ENCODE results near the gene CABP1. TPM values are rescaled to one million over a fixed set of nuclear protein-coding genes. Genes with fewer than 3 reads are reported as not detected.
A peak's percentile ranks its signal among the peaks of the same experiment; 100 is the strongest.

CABP1 gene
- total and polyA plus RNA-seq, 2 of the 13 experiments (the other 11 are each of a cell fraction or from before 2014, with no cell fraction given) = not detected

DNA sequence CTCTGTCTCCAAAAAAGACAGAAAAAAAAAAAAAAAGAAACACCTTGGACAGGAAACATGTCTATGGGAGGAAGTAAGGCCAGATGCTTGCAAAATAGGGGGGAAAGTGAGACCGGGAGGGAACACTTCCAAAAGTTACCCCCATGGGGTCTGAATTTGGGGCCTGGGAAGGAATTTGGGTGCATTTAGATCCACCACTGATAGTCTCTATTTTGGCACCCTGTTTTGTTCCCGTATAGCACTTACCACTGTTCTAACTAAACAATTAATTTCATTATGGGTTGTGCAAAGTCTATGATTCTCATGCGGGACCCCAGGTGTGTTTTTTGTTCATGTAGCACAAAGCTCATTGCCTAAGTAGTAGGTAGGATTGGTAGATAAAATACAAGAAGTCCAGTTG lies 45.1 kb downstream of the CABP1 start:
- Histone ChIP-seq H3K4me1 (ENCODE audit: insufficient read depth, low read length) (peaks cover 37% of the 10 kb centered on the region), H3K4me2 (ENCODE audit: low read depth, low read length) (peak overlapping the region; percentile 98), H3K4me3 (replicated peaks in 1 of 3; ENCODE audit: insufficient read depth in 1 of 3, low read depth in 2 of 3, low read length in 3 of 3) (peak overlapping the region in 2 of 3 experiments; percentile 77 to 91; a peak in 3 of 6 replicates), H3K27me3 (ENCODE audit: control insufficient read depth in 1 of 2, insufficient read depth in 2 of 2, low read length in 2 of 2) (no peaks in the 10 kb centered on the region), H3K27ac (ENCODE audit: extremely low read length, insufficient read depth, low read length) (no peak overlapping the region), H3K9me3 (ENCODE audit: low read length) (no peaks in the 10 kb centered on the region), H2AFZ (ENCODE audit: low read length) (no peak overlapping the region), H4K20me1 (ENCODE audit: insufficient read depth, low read length) (peaks cover 18% of the 10 kb centered on the region), H3K79me2 (ENCODE audit: insufficient read depth, low read length) (peaks cover 35% of the 10 kb centered on the region), H3K36me3 (replicated peaks in 1 of 2; ENCODE audit: control insufficient read depth in 1 of 2, insufficient read depth in 2 of 2, low read length in 2 of 2) (no peaks in the 10 kb centered on the region), H3K9ac (ENCODE audit: insufficient read depth, low read depth, low read length) (peak overlapping the region; percentile 85; the same call in 1 of the 2 replicates)
- ChIA-PET CTCF (ENCODE audit: low intra/inter-chr PET ratio, low total read pairs) (no interaction called here), POLR2A (no interaction called here)
- in situ Hi-C loops (cut with HindIII; ENCODE audit: extremely low pct_ligation_motif_present, low pct_unique_long_range_greater_than_20kb) (no loop called here), intact Hi-C loops (cut with micrococcal nuclease; ENCODE audit: unreplicated experiment) (loop anchor here (5.0 kb wide), 2 partner anchors 38 to 1392 kb away; partner anchors contain the start of gene MLXIP)
- no peak for DNase-seq (ENCODE audit: low spot score)
- BruUV-seq (replicated peaks) = no TSS peak
- 39% methylated on average over 3 of the region's 3 CpGs for WGBS (ENCODE audit: low lambda C conversion rate)
- TF ChIP-seq, protein P1, sequence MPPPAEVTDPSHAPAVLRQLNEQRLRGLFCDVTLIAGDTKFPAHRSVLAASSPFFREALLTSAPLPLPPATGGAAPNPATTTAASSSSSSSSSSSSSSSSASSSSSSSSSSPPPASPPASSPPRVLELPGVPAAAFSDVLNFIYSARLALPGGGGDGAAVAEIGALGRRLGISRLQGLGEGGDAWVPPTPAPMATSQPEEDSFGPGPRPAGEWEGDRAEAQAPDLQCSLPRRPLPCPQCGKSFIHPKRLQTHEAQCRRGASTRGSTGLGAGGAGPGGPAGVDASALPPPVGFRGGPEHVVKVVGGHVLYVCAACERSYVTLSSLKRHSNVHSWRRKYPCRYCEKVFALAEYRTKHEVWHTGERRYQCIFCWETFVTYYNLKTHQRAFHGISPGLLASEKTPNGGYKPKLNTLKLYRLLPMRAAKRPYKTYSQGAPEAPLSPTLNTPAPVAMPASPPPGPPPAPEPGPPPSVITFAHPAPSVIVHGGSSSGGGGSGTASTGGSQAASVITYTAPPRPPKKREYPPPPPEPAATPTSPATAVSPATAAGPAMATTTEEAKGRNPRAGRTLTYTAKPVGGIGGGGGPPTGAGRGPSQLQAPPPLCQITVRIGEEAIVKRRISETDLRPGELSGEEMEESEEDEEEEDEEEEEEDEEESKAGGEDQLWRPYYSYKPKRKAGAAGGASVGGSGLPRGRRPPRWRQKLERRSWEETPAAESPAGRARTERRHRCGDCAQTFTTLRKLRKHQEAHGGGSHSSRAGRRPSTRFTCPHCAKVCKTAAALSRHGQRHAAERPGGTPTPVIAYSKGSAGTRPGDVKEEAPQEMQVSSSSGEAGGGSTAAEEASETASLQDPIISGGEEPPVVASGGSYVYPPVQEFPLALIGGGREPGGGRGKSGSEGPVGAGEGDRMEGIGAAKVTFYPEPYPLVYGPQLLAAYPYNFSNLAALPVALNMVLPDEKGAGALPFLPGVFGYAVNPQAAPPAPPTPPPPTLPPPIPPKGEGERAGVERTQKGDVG (CRISPR knock-in tag; IDR thresholded peaks at IDR 0.05; ENCODE audit: borderline replicate concordance) = no peak
- TF ChIP-seq, protein P2, sequence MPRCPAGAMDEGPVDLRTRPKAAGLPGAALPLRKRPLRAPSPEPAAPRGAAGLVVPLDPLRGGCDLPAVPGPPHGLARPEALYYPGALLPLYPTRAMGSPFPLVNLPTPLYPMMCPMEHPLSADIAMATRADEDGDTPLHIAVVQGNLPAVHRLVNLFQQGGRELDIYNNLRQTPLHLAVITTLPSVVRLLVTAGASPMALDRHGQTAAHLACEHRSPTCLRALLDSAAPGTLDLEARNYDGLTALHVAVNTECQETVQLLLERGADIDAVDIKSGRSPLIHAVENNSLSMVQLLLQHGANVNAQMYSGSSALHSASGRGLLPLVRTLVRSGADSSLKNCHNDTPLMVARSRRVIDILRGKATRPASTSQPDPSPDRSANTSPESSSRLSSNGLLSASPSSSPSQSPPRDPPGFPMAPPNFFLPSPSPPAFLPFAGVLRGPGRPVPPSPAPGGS (CRISPR knock-in tag; IDR thresholded peaks at IDR 0.05) = no peak
- TF ChIP-seq RFX3 (CRISPR knock-in tag; IDR thresholded peaks at IDR 0.05) (no peak), CCAR2 (optimal IDR thresholded peaks at IDR 0.05; ENCODE audit: low read depth, low read length) (no peak), KDM1A (CRISPR knock-in tag; IDR thresholded peaks at IDR 0.05) (no peak), SPEN (CRISPR knock-in tag; IDR thresholded peaks at IDR 0.05; ENCODE audit: low read depth) (no peak), REXO4 (CRISPR knock-in tag; IDR thresholded peaks at IDR 0.05; ENCODE audit: borderline replicate concordance) (no peak)
- TF ChIP-seq, protein P3, sequence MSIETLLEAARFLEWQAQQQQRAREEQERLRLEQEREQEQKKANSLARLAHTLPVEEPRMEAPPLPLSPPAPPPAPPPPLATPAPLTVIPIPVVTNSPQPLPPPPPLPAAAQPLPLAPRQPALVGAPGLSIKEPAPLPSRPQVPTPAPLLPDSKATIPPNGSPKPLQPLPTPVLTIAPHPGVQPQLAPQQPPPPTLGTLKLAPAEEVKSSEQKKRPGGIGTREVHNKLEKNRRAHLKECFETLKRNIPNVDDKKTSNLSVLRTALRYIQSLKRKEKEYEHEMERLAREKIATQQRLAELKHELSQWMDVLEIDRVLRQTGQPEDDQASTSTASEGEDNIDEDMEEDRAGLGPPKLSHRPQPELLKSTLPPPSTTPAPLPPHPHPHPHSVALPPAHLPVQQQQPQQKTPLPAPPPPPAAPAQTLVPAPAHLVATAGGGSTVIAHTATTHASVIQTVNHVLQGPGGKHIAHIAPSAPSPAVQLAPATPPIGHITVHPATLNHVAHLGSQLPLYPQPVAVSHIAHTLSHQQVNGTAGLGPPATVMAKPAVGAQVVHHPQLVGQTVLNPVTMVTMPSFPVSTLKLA (IDR thresholded peaks at IDR 0.05) = no peak
- TF ChIP-seq, protein P4, sequence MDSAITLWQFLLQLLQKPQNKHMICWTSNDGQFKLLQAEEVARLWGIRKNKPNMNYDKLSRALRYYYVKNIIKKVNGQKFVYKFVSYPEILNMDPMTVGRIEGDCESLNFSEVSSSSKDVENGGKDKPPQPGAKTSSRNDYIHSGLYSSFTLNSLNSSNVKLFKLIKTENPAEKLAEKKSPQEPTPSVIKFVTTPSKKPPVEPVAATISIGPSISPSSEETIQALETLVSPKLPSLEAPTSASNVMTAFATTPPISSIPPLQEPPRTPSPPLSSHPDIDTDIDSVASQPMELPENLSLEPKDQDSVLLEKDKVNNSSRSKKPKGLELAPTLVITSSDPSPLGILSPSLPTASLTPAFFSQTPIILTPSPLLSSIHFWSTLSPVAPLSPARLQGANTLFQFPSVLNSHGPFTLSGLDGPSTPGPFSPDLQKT (CRISPR knock-in tag; IDR thresholded peaks at IDR 0.05; ENCODE audit: borderline replicate concordance) = no peak
- TF ChIP-seq, protein P5, sequence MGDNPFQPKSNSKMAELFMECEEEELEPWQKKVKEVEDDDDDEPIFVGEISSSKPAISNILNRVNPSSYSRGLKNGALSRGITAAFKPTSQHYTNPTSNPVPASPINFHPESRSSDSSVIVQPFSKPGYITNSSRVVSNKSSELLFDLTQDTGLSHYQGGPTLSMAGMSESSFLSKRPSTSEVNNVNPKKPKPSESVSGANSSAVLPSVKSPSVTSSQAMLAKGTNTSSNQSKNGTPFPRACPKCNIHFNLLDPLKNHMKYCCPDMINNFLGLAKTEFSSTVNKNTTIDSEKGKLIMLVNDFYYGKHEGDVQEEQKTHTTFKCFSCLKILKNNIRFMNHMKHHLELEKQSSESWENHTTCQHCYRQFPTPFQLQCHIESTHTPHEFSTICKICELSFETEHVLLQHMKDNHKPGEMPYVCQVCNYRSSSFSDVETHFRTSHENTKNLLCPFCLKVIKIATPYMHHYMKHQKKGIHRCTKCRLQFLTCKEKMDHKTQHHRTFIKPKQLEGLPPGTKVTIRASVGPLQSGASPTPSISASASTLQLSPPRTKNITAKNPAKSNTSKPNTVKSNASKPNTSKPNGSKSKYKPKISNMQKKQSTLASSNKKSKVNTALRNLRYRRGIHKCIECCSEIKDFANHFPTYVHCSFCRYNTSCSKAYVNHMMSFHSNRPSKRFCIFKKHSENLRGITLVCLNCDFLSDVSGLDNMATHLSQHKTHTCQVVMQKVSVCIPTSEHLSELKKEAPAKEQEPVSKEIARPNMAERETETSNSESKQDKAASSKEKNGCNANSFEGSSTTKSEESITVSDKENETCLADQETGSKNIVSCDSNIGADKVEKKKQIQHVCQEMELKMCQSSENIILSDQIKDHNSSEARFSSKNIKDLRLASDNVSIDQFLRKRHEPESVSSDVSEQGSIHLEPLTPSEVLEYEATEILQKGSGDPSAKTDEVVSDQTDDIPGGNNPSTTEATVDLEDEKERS (CRISPR knock-in tag; IDR thresholded peaks at IDR 0.05) = no peak
- TF ChIP-seq, protein P6, sequence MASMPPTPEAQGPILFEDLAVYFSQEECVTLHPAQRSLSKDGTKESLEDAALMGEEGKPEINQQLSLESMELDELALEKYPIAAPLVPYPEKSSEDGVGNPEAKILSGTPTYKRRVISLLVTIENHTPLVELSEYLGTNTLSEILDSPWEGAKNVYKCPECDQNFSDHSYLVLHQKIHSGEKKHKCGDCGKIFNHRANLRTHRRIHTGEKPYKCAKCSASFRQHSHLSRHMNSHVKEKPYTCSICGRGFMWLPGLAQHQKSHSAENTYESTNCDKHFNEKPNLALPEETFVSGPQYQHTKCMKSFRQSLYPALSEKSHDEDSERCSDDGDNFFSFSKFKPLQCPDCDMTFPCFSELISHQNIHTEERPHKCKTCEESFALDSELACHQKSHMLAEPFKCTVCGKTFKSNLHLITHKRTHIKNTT (CRISPR knock-in tag; IDR thresholded peaks at IDR 0.05) = no peak
- ATAC-seq = no peak
- no peak for FAIRE-seq
